ENCODE results near the gene COL4A2. TPM values are rescaled to one million over a fixed set of nuclear protein-coding genes. Genes with fewer than 3 reads are reported as not detected.

The COL4A2 gene
- total and polyA plus RNA-seq, 2 experiments from 2014 or later: 146 to 455 TPM

GRCh38 chr13:110377178-110377825 lies 70.2 kb downstream of the COL4A2 start:
- H3K4me1 ChIP-seq (ENCODE audit: insufficient read depth): peaks cover 31% of the 10 kb centered on the region
- H3K9ac ChIP-seq: no peak overlapping the region
- no peak overlapping the region for H2AFZ ChIP-seq
- no peaks in the 10 kb centered on the region for H3K36me3 ChIP-seq (ENCODE audit: low read depth)
- 78% methylated on average over 6 of the region's 6 CpGs for WGBS, 2 experiments (ENCODE audit: low coverage in 1 of 2, low lambda C conversion rate in 2 of 2, missing lambda C conversion rate in 2 of 2)
- no peak overlapping the region for H3K4me3 ChIP-seq
- H3F3A ChIP-seq (ENCODE audit: insufficient read depth): peaks cover 18% of the 10 kb centered on the region
- H3K27ac ChIP-seq: no peak overlapping the region
- no peaks in the 10 kb centered on the region; the same call in 1 of the 2 replicates for H3K79me2 ChIP-seq (ENCODE audit: insufficient read depth)
- H3K9me3 ChIP-seq (ENCODE audit: low read depth): no peaks in the 10 kb centered on the region
- no peaks in the 10 kb centered on the region for H3K9me2 ChIP-seq (ENCODE audit: insufficient read depth)
- DNase-seq: no peak
- no peaks in the 10 kb centered on the region for H4K20me1 ChIP-seq (ENCODE audit: insufficient read depth)
- no peak for TF ChIP-seq EZH2 (IDR thresholded peaks at IDR 0.05; ENCODE audit: insufficient read depth, poor library complexity, severe bottlenecking)
- no peak for TF ChIP-seq EZH2phosphoT487 (IDR thresholded peaks at IDR 0.05; ENCODE audit: insufficient read depth, low read depth)
- no peaks in the 10 kb centered on the region for H3K27me3 ChIP-seq (replicated peaks; ENCODE audit: insufficient read depth)
- no peak overlapping the region for H3K4me2 ChIP-seq (ENCODE audit: unreplicated experiment)
- in situ Hi-C loops (cut with MboI): no loop called here

DNA sequence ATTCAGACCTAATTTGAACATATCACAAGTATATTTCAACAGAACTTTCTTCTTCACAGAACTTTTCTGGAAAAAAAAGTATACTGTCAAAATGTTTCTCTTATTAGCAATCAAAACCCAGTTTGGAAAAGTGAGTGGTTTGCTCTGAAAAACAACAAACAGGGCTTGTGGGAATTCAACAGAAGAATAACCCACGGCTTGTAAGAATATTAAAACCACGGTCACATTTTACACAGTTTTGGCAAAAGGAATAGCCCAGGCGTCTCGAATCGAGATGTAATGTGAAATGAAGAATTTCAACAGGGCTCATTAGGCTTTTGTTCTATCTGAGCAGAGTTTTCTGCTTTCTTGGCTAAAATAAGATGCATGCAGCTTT lies 70.7 kb downstream of the COL4A2 start:
- DNase-seq: no peak
- in situ Hi-C loops (cut with MboI): no loop called here
- WGBS, 2 experiments (ENCODE audit: low coverage in 1 of 2, low lambda C conversion rate in 2 of 2, missing lambda C conversion rate in 2 of 2): 82 to 87% methylated on average over 5 of the region's 5 CpGs
- no peaks in the 10 kb centered on the region for H3K9me2 ChIP-seq (ENCODE audit: insufficient read depth)
- no peaks in the 10 kb centered on the region for H3K27me3 ChIP-seq (replicated peaks; ENCODE audit: insufficient read depth)
- no peak overlapping the region for H3K9ac ChIP-seq
- H3F3A ChIP-seq (ENCODE audit: insufficient read depth): peaks cover 18% of the 10 kb centered on the region
- no peaks in the 10 kb centered on the region for H3K9me3 ChIP-seq (ENCODE audit: low read depth)
- no peaks in the 10 kb centered on the region for H3K36me3 ChIP-seq (ENCODE audit: low read depth)
- no peaks in the 10 kb centered on the region for H4K20me1 ChIP-seq (ENCODE audit: insufficient read depth)
- peaks cover 31% of the 10 kb centered on the region for H3K4me1 ChIP-seq (ENCODE audit: insufficient read depth)
- TF ChIP-seq EZH2phosphoT487 (IDR thresholded peaks at IDR 0.05; ENCODE audit: insufficient read depth, low read depth) (no peak), EZH2 (IDR thresholded peaks at IDR 0.05; ENCODE audit: insufficient read depth, poor library complexity, severe bottlenecking) (no peak)
- no peak overlapping the region for H3K4me3 ChIP-seq
- no peak overlapping the region for H3K4me2 ChIP-seq (ENCODE audit: unreplicated experiment)
- no peak overlapping the region for H3K27ac ChIP-seq
- no peaks in the 10 kb centered on the region; the same call in 1 of the 2 replicates for H3K79me2 ChIP-seq (ENCODE audit: insufficient read depth)
- H2AFZ ChIP-seq: no peak overlapping the region

DNA sequence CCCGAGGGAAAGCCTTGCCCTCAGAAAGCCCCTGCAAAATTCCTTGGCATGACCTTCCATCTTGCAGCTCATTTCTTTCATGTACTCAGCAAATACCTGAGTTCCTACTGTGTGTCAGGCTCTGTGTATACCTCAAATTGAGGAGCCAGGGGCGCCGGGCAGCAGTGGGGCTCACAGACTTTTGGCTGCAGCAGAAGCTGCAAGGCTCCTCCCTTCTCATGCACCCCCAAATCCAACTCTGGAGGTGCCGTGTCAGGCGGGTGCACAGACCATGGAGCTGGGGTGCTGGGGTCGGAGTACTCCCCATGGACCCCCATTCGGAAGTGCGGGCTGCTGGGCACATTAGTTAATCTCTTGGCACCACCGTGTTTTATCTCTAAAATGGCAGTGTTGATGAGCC lies 72.3 kb downstream of the COL4A2 start:
- Histone ChIP-seq H3K9me2 (ENCODE audit: insufficient read depth) (no peaks in the 10 kb centered on the region), H3K36me3 (ENCODE audit: low read depth) (no peaks in the 10 kb centered on the region), H3K27ac (no peak overlapping the region), H3K4me2 (ENCODE audit: unreplicated experiment) (no peak overlapping the region), H3K9me3 (ENCODE audit: low read depth) (no peaks in the 10 kb centered on the region), H3K27me3 (replicated peaks; ENCODE audit: insufficient read depth) (no peaks in the 10 kb centered on the region), H2AFZ (no peak overlapping the region), H3F3A (ENCODE audit: insufficient read depth) (peaks cover 18% of the 10 kb centered on the region), H3K4me1 (ENCODE audit: insufficient read depth) (peaks cover 31% of the 10 kb centered on the region), H4K20me1 (ENCODE audit: insufficient read depth) (no peaks in the 10 kb centered on the region), H3K9ac (no peak overlapping the region), H3K79me2 (ENCODE audit: insufficient read depth) (no peaks in the 10 kb centered on the region), H3K4me3 (no peak overlapping the region)
- 89 to 90% methylated on average over 9 of the region's 9 CpGs for WGBS, 2 experiments (ENCODE audit: low coverage in 1 of 2, low lambda C conversion rate in 2 of 2, missing lambda C conversion rate in 2 of 2)
- TF ChIP-seq EZH2 (IDR thresholded peaks at IDR 0.05; ENCODE audit: insufficient read depth, poor library complexity, severe bottlenecking) (no peak), EZH2phosphoT487 (IDR thresholded peaks at IDR 0.05; ENCODE audit: insufficient read depth, low read depth) (no peak)
- no peak for DNase-seq
- in situ Hi-C loops (cut with MboI): no loop called here

- Histone ChIP-seq H3K79me2 (ENCODE audit: insufficient read depth) (no peaks in the 10 kb centered on the region), H3K4me1 (ENCODE audit: insufficient read depth) (peaks cover 25% of the 10 kb centered on the region), H3K27me3 (replicated peaks; ENCODE audit: insufficient read depth) (no peaks in the 10 kb centered on the region), H3K27ac (peak overlapping the region; percentile 84), H3K4me3 (no peak overlapping the region), H3K4me2 (ENCODE audit: unreplicated experiment) (peak overlapping the region; percentile 43), H4K20me1 (ENCODE audit: insufficient read depth) (no peaks in the 10 kb centered on the region), H3K36me3 (ENCODE audit: low read depth) (no peaks in the 10 kb centered on the region), H2AFZ (no peak overlapping the region), H3K9ac (peak overlapping the region; percentile 47; the same call in 1 of the 2 replicates), H3K9me3 (ENCODE audit: low read depth) (no peaks in the 10 kb centered on the region), H3K9me2 (ENCODE audit: insufficient read depth) (no peaks in the 10 kb centered on the region), H3F3A (ENCODE audit: insufficient read depth) (peaks cover 18% of the 10 kb centered on the region)
- in situ Hi-C loops (cut with MboI): no loop called here
- peak; percentile 68 for DNase-seq
- TF ChIP-seq EZH2phosphoT487 (IDR thresholded peaks at IDR 0.05; ENCODE audit: insufficient read depth, low read depth): no peak
- TF ChIP-seq EZH2 (IDR thresholded peaks at IDR 0.05; ENCODE audit: insufficient read depth, poor library complexity, severe bottlenecking): no peak
- 55 to 63% methylated on average over 4 of the region's 4 CpGs for WGBS, 2 experiments (ENCODE audit: low coverage in 1 of 2, low lambda C conversion rate in 2 of 2, missing lambda C conversion rate in 2 of 2)
These were observed 72.8 kb downstream of the COL4A2 start for GRCh38 chr13:110379905-110380341.
